ENCODE data around the gene FMOD. TPM values are rescaled to one million over a fixed set of nuclear protein-coding genes. Genes with fewer than 3 reads are reported as not detected.

The FMOD gene
- total and polyA plus RNA-seq, 3 experiments from 2014 or later, result 0.51 to 1.2 TPM; not detected in 1

DNA sequence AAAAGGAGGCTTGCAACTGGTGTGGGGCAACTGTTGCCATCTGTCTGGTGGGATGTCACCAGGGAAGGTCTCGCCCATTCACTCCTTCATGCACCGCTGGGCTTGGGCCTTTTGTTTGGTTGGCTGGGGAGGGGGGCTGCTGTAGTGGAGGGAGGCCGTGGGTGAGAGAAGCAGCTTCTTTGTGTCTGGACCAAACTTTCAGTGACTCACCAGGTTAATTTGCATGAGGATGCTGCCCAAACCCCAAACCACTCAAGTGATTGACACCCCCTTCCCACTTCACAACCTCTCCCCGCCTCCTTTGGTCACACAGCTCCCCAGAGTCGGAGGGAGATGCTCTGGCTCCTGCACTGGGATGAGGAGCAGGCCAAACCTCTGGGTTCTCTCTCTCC lies 25.9 kb downstream of the FMOD start:
- no peaks in the 10 kb centered on the region for H3K9me3 ChIP-seq (ENCODE audit: low read length)
- peaks cover 84 to 88% (median 87%) of the 10 kb centered on the region in 3 donors for H3K4me1 Mint-ChIP-seq
- H3K36me3 Mint-ChIP-seq, result peaks cover 0 to 1% (median 0%) of the 10 kb centered on the region in 3 donors

DNA sequence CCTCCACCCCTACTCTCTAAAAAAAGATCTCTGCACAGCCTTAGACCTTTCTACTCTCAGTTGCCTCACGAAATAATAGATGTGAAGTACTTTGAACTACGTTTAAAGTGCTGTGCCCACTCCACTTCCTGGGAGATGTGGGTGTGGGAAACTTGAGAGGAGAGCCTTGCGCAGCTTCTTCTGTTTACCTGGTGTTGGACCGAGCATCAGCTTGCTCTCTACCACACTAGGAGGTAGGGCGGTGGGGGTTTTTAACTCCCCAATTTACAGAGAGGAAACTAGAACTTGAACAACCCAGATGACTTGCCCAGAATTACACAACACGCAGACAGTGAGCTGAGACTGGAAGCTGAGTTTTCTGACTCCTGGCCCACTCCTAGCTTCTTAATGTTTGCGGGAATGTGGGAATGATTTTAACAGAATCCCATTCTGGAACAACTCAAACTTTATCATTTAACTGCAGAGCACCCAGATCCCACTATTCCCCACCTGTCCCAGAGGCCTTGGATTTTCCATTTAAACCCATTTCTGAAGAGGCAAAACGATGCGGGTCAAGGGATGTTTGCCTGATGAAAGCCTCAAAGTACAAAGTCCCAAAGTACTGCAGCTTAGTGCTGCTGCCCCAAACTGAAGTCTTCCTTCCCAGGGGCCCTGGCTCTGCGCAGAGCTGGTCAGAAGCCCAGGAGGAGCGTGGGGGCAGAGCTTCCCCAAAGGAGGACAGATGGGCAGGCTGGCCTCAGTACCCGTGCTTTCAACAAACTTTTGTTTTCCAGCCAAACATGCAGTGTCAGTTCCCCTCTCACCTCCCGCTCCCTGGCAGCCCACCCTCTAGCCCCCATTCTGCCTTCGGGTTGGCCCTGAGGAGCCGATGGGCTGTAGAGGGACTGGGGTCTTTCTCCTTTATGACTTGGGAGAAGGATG lies 26.6 kb downstream of the FMOD start:
- peak overlapping the region; percentile 68 to 94 (median 80) for H3K4me3 Mint-ChIP-seq
- Histone ChIP-seq H3K27me3 (ENCODE audit: insufficient read depth, low read length, poor library complexity, severe bottlenecking) (no peaks in the 10 kb centered on the region), H3K27ac (ENCODE audit: low read depth, low read length) (peak overlapping the region; percentile 28), H3K4me3 (ENCODE audit: low read length) (peak overlapping the region; percentile 46), H3K36me3 (ENCODE audit: insufficient read depth, low read length) (no peaks in the 10 kb centered on the region), H3K4me1 (ENCODE audit: insufficient read depth, low read length) (peaks cover 90% of the 10 kb centered on the region), H3K9me3 (ENCODE audit: low read length) (no peaks in the 10 kb centered on the region)
- ChIA-PET CTCF (interaction anchor here (1.0 to 9.3 kb wide), 6 partner anchors 14 to 163 kb away, joined by 3 to 166 read pairs (median 91); partner anchors contain the start of gene BTG2), POLR2A (interaction anchor here (0.6 to 9.8 kb wide), 6 partner anchors 11 to 349 kb away, joined by 3 to 261 read pairs (median 4); partner anchors contain the start of gene BTG2)
- peaks cover 0 to 4% of the 10 kb centered on the region in 2 donors for H3K27me3 Mint-ChIP-seq
- peak overlapping the region; percentile 93 to 99 (median 98) for H3K27ac Mint-ChIP-seq
- no peaks in the 10 kb centered on the region for H3K9me3 Mint-ChIP-seq
- peak in 4 of 5 donors; percentile 14 to 88 (median 72) for DNase-seq
- peaks cover 0 to 1% (median 0%) of the 10 kb centered on the region in 3 donors for H3K36me3 Mint-ChIP-seq
- peaks cover 85 to 95% (median 93%) of the 10 kb centered on the region in 3 donors for H3K4me1 Mint-ChIP-seq

More for the DNA sequence above, 25.9 kb downstream of the FMOD start:
- peak overlapping the region; percentile 28 for H3K27ac ChIP-seq (ENCODE audit: low read depth, low read length)
- no peaks in the 10 kb centered on the region for H3K36me3 ChIP-seq (ENCODE audit: insufficient read depth, low read length)
- H3K4me1 ChIP-seq (ENCODE audit: insufficient read depth, low read length), result peaks cover 84% of the 10 kb centered on the region
- Mint-ChIP-seq H3K4me3 (peak overlapping the region; percentile 24 to 94 (median 74)), H3K27me3 (peaks cover 0 to 4% of the 10 kb centered on the region in 2 donors), H3K9me3 (no peaks in the 10 kb centered on the region), H3K27ac (peak overlapping the region; percentile 93 to 99 (median 98))
- DNase-seq, result peak; percentile 41 to 83 (median 55)
- ChIA-PET CTCF (interaction anchor here (1.0 to 9.3 kb wide), 6 partner anchors 14 to 163 kb away, joined by 3 to 166 read pairs (median 91); partner anchors contain the start of gene BTG2), POLR2A (interaction anchor here (1.4 to 9.8 kb wide), 4 partner anchors 16 to 52 kb away, joined by 4 to 261 read pairs (median 72); partner anchors contain the start of gene BTG2)
- H3K4me3 ChIP-seq (ENCODE audit: low read length), result peak overlapping the region; percentile 46
- no peaks in the 10 kb centered on the region for H3K27me3 ChIP-seq (ENCODE audit: insufficient read depth, low read length, poor library complexity, severe bottlenecking)

DNA sequence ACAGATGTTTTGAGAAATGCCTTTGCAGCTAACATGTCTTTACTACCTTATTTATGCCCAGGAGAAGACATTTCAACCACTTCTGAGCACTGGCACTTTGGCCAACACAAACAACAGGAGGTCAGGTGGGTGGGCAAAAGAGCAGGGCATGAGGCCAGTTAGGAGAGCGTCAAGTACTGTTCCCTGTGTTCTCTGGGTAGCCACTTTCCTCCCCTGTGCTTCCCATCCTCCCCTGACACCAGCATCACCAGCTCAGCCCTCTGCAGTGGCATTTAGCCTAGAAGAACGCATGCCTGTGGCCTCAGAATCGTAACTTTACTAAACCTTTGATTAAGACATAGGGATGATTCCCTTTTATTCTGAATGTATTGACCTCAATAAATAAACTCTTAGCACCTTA lies 27.3 kb downstream of the FMOD start:
- no peaks in the 10 kb centered on the region for H3K9me3 Mint-ChIP-seq
- DNase-seq, result no peak
- Histone ChIP-seq H3K4me3 (ENCODE audit: low read length) (peak overlapping the region; percentile 46), H3K27ac (ENCODE audit: low read depth, low read length) (peak overlapping the region; percentile 13), H3K9me3 (ENCODE audit: low read length) (no peaks in the 10 kb centered on the region), H3K27me3 (ENCODE audit: insufficient read depth, low read length, poor library complexity, severe bottlenecking) (no peaks in the 10 kb centered on the region), H3K36me3 (ENCODE audit: insufficient read depth, low read length) (no peaks in the 10 kb centered on the region), H3K4me1 (ENCODE audit: insufficient read depth, low read length) (peaks cover 97% of the 10 kb centered on the region)
- H3K27ac Mint-ChIP-seq, result peak overlapping the region; percentile 93 to 99 (median 98)
- H3K4me1 Mint-ChIP-seq, result peaks cover 89 to 98% (median 96%) of the 10 kb centered on the region in 3 donors
- H3K4me3 Mint-ChIP-seq, result peak overlapping the region; percentile 68 to 94 (median 80)
- peaks cover 0 to 1% (median 0%) of the 10 kb centered on the region in 3 donors for H3K36me3 Mint-ChIP-seq
- peaks cover 0 to 3% of the 10 kb centered on the region in 2 donors for H3K27me3 Mint-ChIP-seq
- POLR2A ChIA-PET, result interaction anchor here (0.8 to 9.8 kb wide), 4 partner anchors 14 to 350 kb away, joined by 3 to 261 read pairs (median 72); partner anchors contain the start of gene BTG2
- CTCF ChIA-PET, result interaction anchor here (1.8 to 9.3 kb wide), 5 partner anchors 15 to 164 kb away, joined by 4 to 166 read pairs (median 116); partner anchors contain the start of gene BTG2

DNA sequence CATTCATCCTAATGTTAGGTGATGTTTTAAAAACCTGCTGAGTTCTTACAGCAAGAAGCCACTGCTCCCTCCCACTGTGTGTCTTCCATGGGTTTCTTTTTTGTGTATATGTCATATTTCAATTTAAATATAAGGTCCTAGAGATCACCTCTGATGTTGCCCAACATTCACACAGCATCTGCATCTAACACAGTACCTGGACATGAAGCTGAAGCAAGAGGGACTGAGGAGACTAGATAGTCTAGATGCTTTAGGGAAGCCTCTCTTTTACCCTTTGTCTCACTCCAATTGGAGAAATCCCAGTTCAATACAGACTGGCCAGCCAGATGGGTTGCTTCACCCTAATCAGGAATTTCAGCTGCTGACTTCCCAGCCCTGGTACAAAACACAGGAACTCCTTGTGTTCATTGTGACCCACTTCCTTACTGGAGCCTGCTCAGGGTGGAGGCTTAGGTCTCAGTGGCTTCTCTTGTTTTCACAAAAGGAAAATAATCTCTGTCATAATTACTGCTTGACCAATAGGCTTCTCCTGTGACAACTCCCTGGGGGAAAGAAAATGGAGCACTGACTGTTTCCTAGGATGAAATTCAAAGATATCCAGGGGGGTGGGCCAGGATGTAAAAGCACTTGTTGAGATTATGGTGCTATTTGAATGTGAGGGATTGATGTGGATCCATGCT lies 28.3 kb downstream of the FMOD start:
- CTCF ChIA-PET, result interaction anchor here (2.0 to 9.3 kb wide), 6 partner anchors 14 to 51 kb away, joined by 7 to 166 read pairs (median 66); partner anchors contain the start of gene BTG2

DNA sequence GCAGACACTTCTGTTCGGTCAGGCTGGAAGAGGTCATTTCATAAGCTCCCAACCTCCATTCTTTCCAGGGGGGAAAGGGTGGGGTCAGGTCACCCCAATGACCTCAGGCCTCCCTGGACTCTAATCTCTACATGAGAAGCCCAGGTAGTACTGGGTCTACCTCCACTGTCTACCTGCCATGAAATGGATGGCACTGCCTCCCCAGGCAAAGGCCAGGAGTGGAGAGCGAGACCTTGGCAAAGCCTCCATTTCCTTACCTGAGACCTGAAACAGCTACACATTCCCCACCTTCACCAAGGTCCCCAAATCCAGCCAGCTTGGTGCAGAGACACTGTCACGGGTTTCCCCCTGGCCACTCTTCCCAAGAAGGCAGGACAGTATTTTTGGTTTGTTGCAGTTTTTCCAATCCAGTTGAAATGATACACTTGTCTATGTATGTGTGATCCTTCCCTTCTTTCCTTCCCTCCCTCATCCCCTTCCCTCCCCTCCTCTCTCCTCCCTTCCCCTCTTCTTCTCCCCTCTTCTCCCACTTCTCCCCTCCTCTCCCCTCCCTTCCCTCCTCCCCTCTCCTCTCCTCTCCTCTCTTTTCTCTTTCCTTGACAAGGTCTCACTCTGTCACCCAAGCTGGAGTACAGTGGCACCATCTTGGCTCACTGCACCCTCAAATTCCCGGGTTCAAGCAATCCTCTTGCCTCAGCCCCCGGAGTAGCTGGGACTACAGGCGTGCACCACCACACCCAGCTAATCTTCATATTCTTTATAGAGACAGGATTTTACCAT lies 29.5 kb downstream of the FMOD start:
- peak overlapping the region; percentile 17 for H3K4me3 ChIP-seq (ENCODE audit: low read length)

More for the DNA sequence above, 28.3 kb downstream of the FMOD start:
- Histone ChIP-seq H3K4me1 (ENCODE audit: insufficient read depth, low read length) (peaks cover 88% of the 10 kb centered on the region), H3K36me3 (ENCODE audit: insufficient read depth, low read length) (no peaks in the 10 kb centered on the region), H3K9me3 (ENCODE audit: low read length) (no peaks in the 10 kb centered on the region), H3K27me3 (ENCODE audit: insufficient read depth, low read length, poor library complexity, severe bottlenecking) (no peaks in the 10 kb centered on the region), H3K4me3 (ENCODE audit: low read length) (peak overlapping the region; percentile 46), H3K27ac (ENCODE audit: low read depth, low read length) (no peak overlapping the region)
- POLR2A ChIA-PET, result interaction anchor here (9.5 to 9.8 kb wide), 2 partner anchors 14 to 34 kb away, joined by 140 to 261 read pairs; partner anchors contain the start of gene BTG2
- H3K36me3 Mint-ChIP-seq, result no peaks in the 10 kb centered on the region
- no peak for DNase-seq
- peaks cover 84 to 96% (median 96%) of the 10 kb centered on the region in 3 donors for H3K4me1 Mint-ChIP-seq
- H3K4me3 Mint-ChIP-seq, result peak overlapping the region; percentile 45 to 94 (median 80)
- no peaks in the 10 kb centered on the region for H3K9me3 Mint-ChIP-seq
- H3K27me3 Mint-ChIP-seq, result peaks cover 0 to 3% of the 10 kb centered on the region in 2 donors
- H3K27ac Mint-ChIP-seq, result peak overlapping the region; percentile 93 to 99 (median 98)

DNA sequence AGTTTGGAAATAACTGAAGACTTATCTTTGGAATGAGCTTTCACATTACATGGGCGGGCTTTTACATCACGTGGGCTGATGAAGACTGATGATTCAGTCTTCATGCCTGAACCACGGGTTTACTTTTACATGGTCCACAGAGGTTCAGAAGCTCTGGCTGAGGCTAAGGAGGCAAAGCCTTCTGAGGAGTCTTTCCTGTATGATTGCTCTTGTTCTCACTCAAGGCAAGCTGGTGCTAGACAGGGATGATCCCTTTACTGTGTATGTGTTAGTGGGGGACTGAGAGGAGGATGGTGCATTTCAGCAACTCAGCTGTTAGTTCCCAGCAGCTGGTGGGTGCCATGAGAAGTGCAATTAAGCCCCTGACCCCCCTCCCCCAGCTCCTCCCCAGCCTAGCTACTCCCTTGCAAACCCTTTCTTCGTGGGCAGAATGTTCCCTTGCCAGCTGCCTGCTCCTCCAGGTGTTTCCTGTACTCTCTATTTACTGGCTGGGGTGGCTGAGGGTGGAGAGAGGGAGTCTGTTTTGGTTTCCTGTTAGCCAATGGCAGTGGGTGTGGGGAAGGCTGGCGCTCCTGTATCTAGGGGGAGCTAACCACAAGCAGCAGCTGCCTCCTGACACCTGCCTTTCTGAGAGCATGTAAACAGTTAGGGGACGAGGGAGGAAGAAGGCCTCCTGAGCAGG lies 30.2 kb downstream of the FMOD start:
- ChIA-PET CTCF (interaction anchor here (0.7 to 9.3 kb wide), 14 partner anchors 8 to 381 kb away, joined by 3 to 166 read pairs (median 6); partner anchors contain the start of gene BTG2), POLR2A (interaction anchor here (0.7 to 9.8 kb wide), 7 partner anchors 12 to 314 kb away, joined by 3 to 261 read pairs (median 5); partner anchors contain the start of genes BTG2 and TMEM183A)
- Mint-ChIP-seq H3K4me1 (peaks cover 79 to 92% (median 90%) of the 10 kb centered on the region in 3 donors), H3K9me3 (no peaks in the 10 kb centered on the region), H3K27ac (peak overlapping the region; percentile 93 to 99 (median 98)), H3K36me3 (no peaks in the 10 kb centered on the region), H3K4me3 (peak overlapping the region; percentile 33 to 90 (median 80)), H3K27me3 (peaks cover 0 to 3% of the 10 kb centered on the region in 2 donors)
- no peaks in the 10 kb centered on the region for H3K27me3 ChIP-seq (ENCODE audit: insufficient read depth, low read length, poor library complexity, severe bottlenecking)
- no peaks in the 10 kb centered on the region for H3K9me3 ChIP-seq (ENCODE audit: low read length)
- H3K36me3 ChIP-seq (ENCODE audit: insufficient read depth, low read length), result no peaks in the 10 kb centered on the region
- peak; percentile 59 to 89 (median 85) for DNase-seq
- H3K4me1 ChIP-seq (ENCODE audit: insufficient read depth, low read length), result peaks cover 75% of the 10 kb centered on the region
- H3K4me3 ChIP-seq (ENCODE audit: low read length), result peak overlapping the region; percentile 34
- peak overlapping the region; percentile 48 for H3K27ac ChIP-seq (ENCODE audit: low read depth, low read length)

More for the DNA sequence above, 29.5 kb downstream of the FMOD start:
- Histone ChIP-seq H3K4me1 (ENCODE audit: insufficient read depth, low read length) (peaks cover 82% of the 10 kb centered on the region), H3K27me3 (ENCODE audit: insufficient read depth, low read length, poor library complexity, severe bottlenecking) (no peaks in the 10 kb centered on the region), H3K36me3 (ENCODE audit: insufficient read depth, low read length) (no peaks in the 10 kb centered on the region), H3K9me3 (ENCODE audit: low read length) (no peaks in the 10 kb centered on the region), H3K27ac (ENCODE audit: low read depth, low read length) (peak overlapping the region; percentile 48)
- H3K9me3 Mint-ChIP-seq, result no peaks in the 10 kb centered on the region
- H3K27ac Mint-ChIP-seq, result peak overlapping the region; percentile 93 to 99 (median 98)
- CTCF ChIA-PET, result interaction anchor here (0.7 to 9.3 kb wide), 12 partner anchors 9 to 380 kb away, joined by 3 to 166 read pairs (median 9); partner anchors contain the start of gene BTG2
- no peaks in the 10 kb centered on the region for H3K36me3 Mint-ChIP-seq
- H3K4me3 Mint-ChIP-seq, result peak overlapping the region; percentile 33 to 90 (median 80)
- POLR2A ChIA-PET, result interaction anchor here (0.7 to 9.8 kb wide), 6 partner anchors 12 to 52 kb away, joined by 3 to 261 read pairs (median 6); partner anchors contain the start of gene BTG2
- H3K4me1 Mint-ChIP-seq, result peaks cover 83 to 96% (median 95%) of the 10 kb centered on the region in 3 donors
- peaks cover 0 to 3% of the 10 kb centered on the region in 2 donors for H3K27me3 Mint-ChIP-seq
- DNase-seq, result no peak
